ENCODE data around the gene LY6G6C.

Gene LY6G6C, protein sequence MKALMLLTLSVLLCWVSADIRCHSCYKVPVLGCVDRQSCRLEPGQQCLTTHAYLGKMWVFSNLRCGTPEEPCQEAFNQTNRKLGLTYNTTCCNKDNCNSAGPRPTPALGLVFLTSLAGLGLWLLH

DNA sequence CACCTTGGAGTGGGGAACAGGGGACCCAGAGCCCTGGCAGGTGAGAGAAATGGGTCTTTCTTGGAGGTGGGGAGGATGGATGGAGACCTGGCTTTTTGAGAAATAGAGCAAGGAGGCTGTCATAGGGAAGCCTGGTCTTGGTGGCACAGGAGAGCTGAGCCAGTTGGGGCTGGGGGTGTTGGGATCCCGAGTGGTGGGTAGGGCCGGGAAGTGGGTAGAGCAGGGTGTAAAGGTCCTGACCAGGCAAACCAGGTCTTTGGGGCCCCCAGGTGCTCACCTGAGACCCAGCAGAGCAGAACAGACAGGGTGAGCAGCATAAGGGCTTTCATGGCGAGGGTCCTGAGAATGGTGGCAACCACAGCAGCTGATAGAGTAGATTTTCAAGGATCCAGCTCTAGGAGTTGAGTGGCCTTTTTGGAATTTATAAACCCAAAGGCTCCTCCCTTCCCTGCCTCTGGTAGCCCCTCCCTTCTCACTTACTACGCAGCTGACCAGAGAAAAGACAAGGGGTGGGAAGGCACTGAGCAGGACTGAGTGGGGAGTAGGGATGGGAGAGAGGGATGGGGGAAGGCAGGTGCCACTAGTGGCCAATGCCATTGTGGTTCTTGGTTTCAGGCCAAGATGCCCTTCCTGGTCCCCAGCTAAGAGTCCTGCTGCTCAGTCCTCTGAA lies at the start of gene LY6G6C:
TSS of gene LY6G6C (minus strand) at position 396 of the 670 bp plus-strand sequence. CDS start at position 329, 67 bp downstream.
- DNase-seq = no peak

DNA sequence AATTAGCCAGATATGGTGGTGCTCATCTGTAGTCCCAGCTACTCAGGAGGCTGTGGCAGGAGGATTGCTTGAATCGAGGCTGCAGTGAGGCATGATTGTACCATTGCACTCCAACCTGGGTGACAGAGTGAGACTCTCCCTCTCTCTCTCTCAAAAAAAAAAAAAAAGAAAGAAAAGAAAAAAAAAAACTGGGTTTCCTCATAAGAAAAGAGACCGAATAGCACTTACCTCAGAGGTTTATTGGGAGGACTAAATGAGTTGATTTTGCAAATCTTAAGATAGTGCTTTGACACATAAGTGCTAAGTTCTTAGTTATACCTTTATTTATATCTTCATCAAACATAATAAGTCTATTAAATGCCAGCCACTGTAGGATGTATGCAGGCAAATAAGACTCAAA lies 49.3 kb upstream of the LY6G6C start:
- DNase-seq = no peak

DNA sequence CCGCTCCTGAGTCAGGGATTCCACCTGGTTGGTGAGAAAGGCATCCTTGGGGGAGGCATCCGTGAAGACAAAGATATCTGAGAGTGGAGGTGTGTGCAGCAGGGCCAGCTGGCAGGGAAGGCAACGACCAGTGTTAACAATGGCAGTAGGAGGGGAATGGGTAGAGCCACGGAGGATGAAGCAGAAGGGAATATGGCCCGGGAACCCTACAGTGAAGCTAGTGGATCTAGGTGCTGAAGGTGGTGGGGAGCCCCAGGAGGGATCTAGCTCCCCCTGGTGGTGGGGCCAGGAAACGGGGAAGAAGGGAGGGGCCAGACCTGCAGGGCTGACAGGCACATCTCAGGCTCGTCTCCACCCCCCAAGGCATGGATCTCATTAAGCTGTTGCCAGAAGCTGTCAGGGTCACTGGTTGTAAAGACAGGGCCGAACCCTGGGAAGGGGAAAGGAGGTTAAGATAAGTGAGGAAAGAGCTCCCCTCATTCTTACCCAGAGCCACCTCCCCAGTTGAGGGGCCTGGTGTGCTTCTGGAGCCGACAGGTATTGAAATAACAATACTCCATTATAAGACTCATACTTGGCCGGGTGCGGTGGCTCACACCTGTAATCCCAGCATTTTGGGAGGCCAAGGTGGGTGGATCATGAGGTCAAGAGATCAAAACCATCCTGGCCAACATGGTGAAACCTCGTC lies 48.3 kb upstream of the LY6G6C start:
- DNase-seq = no peak

DNA sequence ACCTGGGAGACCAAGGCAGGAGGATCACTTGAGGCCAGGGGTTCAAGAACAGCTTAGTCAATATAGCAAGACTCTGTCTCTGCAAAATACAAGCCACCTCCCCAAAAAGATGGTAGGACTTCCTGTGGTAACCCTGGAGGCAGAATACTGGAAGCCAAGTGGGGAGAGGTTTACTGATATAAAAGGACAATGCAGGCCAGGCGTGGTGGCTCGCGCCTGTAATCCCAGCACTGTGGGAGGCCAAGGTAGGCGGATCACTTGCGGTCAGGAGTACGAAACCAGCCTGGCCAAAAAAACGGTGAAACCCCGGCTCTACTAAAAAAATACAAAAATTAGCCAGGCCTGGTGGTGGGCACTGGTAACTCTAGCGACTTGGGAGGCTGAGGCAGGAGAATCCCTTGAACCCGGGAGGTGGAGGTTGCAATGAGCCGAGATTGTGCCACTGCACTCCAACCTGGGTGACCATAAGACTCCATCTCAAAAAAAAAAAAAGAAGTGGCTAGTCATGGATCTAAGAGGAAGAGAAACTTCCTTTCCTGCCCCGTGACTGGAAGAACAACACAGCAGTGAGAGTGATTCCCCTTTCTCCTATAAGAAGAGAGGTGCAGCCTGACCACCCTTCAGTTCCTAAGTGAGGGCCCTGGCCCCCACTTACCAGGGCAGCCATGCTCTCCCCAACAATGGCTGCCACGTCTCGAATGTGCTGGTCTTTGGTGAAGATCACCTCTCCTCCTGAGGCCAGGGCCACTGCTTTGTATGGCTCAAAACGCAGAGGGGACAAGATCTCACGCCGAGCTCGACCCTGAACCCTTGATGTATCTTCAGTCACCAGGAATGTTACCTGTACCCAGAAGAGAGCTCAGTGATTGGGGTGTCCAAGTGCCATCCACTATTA lies 47.1 kb upstream of the LY6G6C start:
- DNase-seq = no peak

DNA sequence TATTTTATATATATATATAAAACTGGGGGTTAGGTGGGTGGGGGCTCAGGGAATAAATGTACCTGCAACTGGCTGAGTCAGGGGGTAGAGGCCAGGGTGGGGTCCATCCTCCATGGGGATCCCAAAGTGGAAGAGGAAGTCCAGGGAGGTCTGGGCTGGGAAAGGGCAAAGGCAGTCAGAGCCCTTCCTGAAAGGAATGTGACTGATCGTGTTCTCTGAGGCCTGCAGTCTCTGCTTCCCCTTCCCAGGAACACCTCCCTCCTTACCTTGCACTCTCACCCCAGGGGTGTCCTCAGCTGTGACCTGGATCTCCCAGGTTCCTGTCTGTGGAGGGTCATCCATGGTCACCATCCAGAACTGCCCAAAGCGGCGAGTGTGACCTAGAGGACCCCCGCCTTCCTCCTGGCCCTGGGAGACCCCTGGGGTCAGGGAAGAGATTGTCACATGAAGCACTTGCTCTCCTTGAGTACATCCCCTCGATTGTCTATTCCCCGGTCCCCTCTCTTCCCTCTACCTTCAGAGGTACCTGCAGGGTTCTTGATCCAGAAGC lies 45.6 kb upstream of the LY6G6C start:
- DNase-seq = no peak

DNA sequence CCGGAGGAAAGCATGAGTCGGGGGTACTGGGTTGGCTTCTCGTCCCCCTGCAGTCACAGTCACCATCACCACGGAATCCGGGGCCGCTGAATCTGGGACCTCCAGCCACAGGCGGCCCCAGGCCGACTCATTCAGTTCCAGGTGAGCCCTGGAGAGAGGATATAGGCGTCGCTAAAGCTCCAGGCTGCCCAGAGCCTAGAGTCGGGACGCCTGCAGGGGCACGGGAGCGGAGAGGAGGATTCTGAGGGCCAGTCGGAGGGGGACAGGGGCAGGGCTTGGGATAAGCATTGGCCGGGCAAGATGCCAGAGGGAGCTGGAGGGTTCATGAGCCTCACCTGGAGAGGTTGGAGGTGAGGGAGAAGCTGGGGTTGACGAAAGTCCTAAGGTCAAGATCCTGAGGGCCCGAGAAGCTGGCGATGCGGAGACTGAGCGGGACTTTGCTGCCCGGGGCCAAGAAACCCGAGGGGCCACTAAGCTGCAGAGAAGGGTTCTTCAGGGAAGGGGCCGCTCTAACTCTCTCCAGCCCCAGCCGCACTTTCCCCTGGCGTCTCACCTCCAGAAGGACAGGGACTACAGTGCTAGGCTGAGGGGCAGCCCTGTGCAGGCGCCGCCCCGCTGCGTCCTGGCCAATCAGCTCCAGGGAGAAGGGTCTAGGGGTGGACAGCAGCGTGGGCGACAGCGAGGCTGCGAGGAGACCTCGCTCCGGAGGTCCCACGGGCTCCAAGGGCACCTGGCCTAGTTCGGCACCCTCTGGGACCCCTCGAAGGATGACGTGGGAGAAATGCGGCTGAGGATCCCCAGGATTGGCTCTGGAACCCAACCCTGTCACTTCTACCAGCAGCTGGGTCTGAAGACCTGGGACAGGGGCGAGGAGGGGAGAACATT lies 44.6 kb upstream of the LY6G6C start:
- DNase-seq = no peak

DNA sequence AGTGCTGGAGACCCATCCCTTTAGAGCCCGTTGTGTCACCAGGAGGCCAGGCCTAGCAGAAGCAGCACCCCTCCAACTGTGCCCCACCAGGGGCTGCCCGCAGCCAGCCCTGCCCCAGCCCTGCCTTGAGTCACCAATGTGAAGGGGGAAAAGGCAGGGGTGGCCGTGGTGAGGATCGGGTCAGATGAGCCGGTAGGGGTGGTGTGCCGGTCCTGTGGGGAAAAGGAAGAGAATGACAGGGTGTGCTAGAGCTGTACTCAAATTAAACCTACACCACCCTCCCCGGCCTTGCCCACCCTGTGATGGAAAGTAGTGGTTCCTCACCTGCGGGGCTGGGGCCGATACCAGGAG lies 44.0 kb upstream of the LY6G6C start:
- DNase-seq = no peak

DNA sequence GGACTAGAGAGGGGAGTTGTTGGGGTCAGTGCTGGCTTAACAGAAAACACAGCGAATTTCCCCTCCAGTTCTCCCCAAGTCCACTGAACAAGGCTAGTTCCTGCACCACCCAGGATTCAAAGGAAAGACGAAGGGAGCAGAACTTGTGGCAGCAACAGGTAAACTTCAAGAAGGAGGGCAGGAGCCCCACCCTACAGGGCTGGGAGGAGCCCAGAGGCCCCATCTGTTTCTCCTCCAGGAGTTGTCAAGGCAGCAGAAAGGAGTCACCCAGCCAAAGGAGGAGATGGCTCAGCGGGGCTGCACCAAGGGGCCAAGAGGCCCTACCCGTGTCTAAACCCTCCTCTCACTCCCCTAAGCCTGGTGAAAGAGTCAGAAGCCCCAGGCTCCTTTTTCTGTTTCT lies 42.7 kb upstream of the LY6G6C start:
- no peak for DNase-seq

DNA sequence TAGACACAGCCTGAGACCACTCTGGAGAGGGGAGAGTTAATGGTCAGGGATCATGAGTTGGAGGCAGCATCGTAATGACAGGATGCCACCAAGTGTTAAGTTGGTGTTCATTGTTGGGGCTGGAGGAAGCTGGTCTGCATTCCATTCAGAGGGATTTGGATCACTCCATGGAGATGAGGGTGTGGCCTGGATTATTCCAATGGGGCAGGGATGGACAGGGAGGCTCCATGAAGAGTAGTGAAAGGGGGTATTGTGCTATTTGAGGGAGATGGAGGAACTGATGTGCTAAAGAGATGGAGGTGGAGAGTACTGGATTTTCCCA lies 42.0 kb upstream of the LY6G6C start:
- no peak for DNase-seq

DNA sequence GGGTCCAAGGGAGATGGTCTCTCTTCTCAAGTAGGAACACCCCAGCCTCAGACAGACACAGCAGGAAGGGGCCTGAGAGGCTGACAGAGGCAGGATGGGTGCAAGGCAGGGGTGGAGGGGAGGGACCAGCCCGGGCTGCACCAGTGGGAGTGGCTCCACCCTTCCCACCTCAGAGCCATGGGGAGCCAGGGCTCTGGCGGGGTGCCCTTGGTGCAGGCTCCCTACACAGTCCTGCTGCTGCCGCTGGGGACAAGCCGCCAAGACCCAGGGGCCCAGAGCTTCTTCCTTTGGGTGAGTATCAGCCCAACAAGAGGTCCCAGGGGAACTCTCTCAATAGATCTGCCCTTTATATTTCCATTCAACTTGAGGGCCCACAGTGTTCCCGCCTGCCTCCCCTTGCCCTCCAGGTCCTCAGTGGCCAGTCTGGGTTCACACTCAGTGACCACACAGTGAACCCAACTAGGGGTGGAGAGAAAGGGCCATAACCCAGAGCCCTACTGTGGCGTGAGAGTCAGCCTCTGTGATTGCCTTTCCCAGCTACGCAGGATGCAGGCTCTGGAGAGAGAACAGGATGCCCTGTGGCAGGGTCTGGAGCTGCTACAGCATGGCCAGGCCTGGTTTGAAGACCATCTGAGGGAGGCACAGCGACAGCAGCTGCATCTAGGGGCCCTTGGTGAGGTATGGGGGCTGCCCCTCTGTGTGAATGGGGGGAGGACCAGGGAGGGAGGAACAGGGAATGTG lies 41.5 kb upstream of the LY6G6C start:
- DNase-seq = no peak

DNA sequence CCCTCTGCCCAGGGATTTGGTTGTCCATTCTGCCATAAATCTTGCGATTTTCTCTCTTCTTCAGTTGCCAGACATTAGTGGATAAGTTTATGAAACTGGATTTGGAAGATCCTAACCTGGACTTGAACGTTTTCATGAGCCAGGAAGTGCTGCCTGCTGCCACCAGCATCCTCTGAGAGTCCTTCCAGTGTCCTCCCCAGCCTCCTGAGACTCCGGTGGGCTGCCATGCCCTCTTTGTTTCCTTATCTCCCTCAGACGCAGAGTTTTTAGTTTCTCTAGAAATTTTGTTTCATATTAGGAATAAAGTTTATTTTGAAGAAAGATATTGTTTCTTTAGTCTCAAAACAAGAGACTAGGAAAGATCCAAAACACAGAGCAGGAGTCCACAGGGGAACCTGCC lies 40.8 kb upstream of the LY6G6C start, which contains the start of gene SAPCD1:
TSS of gene SAPCD1 (plus strand) at position 301 of the 400 bp plus-strand sequence. CDS start 399 bp downstream, outside the sequence.
- no peak for DNase-seq

DNA sequence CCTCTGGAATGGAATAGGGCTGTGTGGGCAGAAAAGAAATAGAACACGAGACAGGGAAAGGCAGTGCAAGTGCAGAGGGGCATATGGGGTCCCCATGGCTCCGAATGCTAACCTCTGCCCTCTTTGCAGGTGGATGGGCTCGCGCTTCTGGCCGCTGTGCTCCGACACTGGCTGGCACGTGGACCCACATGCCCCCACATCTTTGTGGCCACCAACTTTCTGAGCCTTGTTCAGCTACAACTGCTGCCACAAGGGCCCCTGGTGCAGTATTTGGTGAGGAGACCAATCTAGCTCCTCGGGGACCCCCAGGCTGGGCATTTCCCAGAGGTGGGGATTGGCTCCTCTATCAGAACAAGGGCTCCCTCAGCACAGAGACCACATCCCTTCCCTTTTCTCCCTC lies 39.8 kb upstream of the LY6G6C start:
- DNase-seq = no peak

DNA sequence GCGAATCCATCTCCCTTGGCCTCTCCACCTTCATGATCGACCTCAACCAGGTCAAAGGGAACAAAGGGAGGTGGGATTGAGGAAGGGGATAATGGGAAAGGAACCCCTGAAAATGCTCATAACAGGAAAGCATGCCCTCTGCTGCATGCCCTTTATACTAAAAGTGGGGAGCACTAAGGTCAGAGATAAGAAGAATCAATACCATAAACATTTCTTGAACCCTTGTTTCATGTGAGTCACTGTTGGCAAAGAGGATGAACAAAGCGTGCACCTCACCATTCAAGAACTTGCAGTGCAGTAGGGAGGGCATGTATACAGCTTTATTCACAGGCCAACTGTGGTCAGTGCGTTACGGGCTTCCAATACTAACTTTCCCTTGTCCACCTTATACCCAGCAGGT lies 39.2 kb upstream of the LY6G6C start:
- DNase-seq = no peak

DNA sequence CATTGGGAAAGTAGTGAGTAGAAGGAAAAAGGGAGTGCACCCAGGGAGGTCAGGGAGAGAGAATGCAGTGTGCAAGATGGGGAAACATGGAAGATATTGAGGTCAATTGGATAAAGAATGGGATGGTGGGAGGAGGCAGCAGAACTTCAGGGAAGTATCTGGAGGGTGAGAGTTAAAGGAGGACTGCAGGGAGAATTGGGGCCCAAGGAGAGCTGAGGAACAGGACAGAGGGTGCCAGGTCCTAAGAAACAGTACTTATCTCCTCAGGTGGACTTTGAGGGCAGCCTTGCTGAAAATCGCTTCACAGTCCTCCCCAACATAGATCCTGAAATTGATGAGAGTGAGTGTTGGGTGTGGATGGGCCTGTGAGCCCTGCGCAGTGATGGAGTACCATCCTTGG lies 36.7 kb upstream of the LY6G6C start:
- no peak for DNase-seq

DNA sequence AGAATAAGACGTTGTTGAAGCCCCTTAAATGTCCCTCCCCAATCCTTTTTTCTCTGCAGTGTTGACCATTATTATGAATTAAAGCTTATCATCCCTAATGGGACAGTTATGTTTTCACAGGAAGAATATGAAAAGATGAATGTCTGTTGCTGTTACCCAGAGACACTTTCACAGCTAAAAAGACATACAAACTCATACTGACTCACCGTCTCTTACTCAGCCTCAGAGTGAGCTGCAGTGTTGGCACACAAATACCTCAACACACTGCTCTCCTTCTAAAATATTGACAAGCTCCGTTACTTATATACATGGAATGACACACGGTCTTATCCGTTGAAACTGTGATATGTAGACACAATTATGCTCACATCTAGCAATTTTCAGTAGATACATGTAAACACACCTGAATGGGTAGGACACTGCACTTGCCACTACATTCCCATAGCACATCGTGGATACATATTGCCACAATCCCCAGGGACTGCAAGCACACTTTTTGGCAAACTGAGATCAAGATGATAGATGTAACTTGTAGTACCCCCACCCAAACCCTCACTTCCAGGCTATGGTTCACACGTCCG lies 31.3 kb upstream of the LY6G6C start:
- no peak for DNase-seq

DNA sequence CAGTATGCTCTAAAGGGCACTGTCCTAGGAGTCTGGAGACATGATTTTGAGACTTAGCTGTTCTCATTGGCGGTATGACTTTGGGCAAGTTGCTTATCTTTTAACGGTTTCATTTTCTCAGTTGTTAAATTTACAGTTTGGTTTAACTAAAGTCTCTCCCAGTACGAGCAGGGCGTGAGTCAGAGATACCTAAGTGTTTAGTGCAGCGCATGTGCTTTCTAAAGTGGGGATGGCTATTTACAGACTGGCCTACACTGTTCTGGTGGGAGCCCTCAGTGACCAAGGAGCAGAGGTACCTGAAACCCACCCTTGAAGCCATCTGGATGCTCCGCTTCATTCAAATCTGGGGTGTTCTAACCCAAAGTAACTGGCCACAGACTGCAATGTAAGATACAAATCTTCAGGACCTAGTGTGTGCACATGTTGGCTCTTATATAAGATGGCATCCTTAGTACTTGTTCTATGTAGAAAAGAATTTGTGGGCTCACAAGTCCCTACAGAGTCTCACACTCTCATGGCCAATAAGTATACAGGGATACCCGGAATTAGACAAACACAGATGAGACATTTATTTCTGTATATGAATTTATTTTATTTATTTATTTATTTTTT lies 29.0 kb upstream of the LY6G6C start:
- no peak for DNase-seq

DNA sequence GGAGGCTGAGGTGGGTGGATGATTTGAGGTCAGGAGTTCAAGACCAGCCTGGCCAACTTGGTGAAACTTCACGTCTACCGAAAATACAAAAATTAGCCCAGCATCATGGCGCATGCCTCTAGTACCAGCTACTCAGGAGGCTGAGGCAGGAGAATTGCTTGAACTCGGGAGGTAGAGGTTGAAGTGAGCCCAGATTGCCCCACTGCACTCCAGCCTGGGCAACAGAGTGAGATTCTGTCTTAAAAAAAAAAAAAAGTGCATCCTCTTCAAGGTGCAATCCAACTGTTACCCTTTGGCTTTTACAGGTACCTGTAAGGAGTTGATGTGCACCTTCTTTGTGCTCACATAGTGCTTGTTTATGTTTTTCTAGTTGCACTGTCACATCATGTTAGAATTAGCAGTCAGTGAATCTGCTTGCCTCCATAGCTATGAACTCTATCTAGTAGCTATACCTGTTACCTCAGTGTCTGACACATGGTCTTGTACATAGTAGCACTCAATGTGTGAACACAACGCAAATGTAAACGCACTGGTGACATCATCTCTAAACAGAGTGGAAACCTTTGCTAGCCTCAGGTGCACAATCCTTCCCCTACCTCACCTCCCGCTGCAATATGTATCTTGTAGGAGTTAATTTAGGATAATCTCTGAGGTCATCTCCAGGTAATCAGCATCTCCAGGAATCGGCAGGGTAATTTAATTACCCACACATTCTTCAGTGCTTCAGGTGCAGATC lies 27.9 kb upstream of the LY6G6C start:
- no peak for DNase-seq

DNA sequence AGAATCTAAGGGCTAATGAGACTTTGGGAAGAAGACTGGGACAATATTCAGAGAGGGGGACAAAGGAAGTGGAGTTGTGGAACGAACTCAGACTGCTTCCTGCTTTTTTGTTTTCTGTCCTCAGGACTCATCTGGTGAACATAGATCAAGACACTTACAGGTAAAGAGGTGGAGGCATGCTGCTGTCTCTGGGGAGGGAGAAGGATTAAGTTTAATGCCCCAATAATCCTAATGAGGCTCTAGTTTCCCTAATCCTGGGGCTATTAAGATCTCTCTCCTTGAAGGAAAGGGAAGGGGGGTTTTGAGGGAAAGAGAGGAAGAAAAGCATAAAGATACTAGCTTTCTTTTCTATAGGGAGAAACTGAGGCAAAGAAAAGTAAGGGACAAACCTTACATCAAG lies 22.9 kb upstream of the LY6G6C start:
- DNase-seq = no peak

DNA sequence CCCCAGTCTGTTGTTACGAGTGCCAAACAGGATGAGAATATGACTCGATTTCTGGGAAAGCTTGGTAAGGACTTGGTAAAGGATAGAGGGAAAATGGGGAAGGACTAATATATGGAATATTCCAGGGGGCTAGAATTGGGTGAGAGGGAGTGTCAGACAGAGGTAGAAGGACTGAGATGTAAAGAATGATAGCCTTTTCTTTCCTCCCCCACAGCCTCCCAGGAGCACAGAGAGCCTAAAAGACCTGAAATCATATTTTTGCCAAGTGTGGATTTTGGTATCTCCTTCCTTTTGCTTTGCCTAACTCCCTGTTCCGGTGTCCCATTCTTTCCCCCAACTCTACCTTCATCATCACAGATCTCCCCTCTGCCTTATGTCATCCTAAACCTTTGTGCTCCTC lies 21.3 kb upstream of the LY6G6C start:
- DNase-seq = no peak

DNA sequence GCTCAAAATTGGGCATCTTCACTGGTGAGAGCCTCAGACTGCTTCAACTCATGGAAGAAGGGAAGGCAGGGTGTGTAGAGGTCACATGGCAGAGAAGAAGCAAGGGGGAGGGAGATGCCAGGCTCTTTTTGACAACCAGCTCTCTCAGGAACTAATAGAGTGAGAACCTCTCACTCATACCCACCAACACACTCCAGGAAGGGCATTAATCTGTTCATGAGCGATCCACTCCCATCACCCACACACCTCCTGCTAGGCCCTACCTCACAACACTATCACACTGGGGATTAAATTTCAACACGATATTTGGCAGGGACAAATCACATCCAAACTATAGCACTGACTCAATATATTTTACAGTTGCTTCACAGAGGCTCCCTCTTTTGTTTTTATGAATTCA lies 20.3 kb upstream of the LY6G6C start:
- DNase-seq = no peak
